HG03575 (cell line): ENCODE results near the gene SPTLC3.

Experiments used
- ATAC-seq: cut with Tn5 transposase; IDR thresholded peaks from one replicate; pipeline ENCODE4 v1.9.1; 2021; ENCODE audit not compliant: unreplicated experiment, insufficient number of reproducible peaks, low FRiP score; ENCODE audit errors: extremely low read depth

The SPTLC3 gene

DNA sequence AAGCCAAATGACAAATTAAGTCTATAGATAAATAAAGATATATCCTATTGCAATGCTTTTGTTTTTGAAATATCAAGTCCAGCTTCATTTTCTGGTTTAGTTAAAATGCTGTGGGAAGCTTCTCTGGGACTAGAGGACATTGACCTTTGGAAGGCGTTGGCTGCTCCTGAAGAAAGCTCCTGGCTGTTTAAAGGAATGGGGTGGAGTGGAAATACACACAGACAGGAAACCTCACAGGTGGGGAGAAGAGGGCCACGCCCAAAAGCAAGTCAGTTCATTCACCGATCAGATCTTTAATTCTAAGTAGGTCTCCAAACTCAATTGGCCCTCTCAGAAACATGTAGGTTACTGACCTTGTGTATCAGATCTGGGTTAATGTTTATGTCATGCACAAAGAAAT, 59.6 kb downstream of the SPTLC3 start:
- ATAC-seq, result no peak

DNA sequence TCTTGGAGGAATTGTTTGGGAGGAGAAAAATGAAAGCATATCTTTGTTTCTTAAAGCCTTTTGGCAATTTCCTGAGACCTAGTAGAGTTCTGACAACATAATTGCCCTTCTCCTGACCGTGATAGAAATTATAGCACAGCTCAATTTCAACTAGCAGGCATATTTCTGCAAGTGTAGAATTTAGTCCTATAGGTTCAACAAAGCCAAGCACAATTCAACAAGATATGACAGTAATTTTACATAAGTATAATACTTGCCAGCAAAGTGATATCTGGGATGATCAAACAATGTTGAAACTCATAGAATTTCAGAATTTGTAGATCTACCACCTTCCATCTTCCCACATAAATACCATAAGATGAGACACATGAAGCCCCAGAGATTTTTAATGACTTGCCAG, 73.1 kb downstream of the SPTLC3 start:
- ATAC-seq, result no peak

DNA sequence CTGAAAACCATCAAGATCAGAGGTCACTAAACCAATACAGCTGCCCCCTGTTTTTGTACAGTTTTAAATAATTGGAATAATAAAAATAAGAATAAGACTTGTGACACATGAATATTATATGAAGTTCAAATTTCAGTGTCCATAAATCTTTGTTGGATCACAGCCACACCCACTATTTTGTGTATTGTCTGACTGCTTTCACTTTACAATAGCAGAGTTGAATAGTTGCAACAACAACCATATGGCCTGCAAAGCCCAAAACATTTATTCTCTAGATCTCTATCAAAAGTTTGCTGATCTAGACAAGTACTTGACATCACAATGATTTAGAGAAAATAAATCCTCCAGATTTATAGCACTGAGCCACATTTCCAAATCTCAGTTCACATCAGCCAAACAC, 73.6 kb downstream of the SPTLC3 start:
- ATAC-seq, result no peak

DNA sequence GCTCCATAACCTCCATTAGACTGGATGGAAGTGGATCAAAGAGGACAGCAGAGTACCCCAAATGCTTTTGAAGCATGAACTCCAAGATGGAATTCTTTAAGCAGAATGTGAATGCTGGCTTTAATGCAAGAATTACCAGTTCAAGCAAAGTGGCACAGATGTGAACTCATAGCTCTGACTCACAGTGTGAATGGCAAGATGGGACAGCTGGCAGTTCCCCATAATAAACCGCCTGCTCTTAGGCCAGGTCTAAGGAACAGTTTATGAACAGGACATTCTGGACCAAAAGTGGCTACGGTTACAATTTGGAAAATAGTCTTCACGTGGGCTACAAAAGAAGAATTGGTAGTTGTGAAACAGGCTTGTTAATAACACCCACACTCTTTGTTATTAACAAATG, 76.5 kb downstream of the SPTLC3 start:
- no peak for ATAC-seq

DNA sequence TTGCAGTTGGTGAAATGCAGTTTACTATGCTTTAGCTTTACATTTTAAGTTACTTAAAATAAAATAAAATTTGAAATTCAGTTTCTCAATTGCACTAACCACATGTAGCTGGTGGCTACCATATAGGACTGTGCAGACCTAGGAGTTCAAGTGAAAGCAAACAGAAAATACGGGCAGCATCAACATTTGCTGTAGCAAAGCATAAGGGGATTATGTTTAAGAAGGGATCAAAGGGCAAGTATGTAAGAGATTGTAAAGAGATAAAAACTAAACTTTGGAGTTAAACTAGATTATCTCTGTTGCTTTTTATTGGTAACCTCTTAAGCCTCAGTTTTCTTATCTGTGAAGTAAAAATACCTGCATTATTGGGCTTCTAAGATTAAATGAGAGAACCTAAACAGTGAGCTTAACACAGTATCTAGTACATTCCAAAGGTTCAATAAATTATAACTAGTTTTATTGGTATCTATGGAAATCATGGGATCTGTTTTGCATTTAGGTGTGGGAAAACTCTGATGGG, 81.2 kb downstream of the SPTLC3 start:
- no peak for ATAC-seq

DNA sequence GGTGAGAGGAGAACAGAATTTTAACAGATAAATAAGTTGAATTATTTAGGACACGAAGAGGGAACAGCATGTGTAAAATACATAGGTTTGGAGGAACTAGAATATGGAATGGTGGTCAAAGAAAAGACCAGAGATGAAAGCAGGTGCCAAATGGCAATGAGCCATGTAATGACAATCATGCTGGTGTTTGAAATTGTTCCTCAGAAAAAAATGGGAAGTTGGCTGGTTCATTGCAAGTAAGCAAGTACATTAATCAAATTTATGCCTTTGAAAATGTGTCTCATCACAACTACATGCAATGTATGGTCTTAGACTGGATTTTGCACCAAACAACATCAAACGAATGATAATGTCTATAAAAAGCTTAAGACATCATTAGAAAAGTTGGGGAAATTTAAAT, 83.3 kb downstream of the SPTLC3 start:
- no peak for ATAC-seq

DNA sequence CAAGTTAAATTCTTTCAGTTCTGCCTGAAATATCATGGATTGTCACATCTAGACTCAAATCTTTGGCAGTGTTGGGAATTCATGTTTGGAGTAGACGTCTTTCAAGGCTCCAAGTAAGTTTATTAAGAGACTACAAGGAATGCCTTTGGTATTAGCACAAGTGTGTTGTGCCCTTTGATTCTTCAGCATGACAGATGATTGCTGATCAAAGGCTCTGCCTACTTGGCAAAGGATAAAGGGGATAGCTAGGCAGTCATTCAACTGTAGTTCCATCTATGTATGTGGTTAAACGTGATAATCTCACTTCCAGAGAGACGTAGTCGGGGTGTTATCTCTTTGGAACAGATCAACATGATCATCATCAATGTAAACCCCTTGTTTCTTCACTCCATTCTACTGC, 86.2 kb downstream of the SPTLC3 start:
- no peak for ATAC-seq

DNA sequence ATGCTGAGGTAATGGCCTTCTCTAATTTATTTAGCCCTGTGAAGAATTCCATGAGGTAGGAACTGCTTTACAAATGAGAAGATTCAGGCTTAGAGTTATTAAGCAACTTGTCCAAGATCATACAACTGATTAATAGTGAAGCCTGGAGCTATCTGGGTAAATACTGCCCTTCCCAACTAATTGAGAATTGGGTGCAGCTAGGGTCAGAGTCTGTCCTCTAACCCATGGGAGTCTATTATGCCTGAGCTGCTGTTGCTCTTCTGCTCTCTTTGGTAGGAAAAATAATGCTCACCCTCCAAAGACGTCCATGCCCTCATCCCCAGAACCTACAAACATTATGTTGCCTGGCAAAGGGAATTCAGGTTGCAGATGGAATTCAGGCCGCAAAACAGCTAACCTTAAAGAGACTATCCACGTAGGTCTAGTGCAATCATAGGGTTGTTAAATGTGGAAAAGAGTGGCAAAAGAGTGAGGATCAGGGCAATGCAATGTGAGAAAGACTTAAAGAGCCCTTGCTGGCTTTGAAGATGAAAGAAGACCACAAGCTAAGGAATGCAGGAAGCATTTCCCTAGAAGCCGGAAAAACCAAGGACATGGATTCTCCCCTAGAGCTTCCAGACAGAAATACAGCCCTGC, 90.1 kb downstream of the SPTLC3 start:
- no peak for ATAC-seq

DNA sequence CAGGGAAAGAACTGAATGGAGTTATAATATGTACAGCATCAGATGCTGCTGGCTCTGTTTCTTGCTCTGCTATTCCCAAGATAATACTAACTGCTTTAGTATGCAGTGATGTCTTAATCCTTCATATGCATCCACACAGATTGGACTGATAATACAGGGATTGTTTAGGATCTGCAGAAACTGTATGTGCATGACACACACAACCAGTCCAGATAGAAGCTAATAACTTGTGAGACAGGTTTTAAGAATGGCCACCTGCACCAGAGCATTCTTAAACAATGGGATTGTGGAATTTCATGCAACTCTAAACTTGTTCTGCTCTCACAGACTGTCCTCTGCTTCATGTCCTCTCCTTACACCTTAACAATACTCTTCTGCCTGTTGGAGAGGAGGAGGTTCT, 90.9 kb downstream of the SPTLC3 start:
- no peak for ATAC-seq

DNA sequence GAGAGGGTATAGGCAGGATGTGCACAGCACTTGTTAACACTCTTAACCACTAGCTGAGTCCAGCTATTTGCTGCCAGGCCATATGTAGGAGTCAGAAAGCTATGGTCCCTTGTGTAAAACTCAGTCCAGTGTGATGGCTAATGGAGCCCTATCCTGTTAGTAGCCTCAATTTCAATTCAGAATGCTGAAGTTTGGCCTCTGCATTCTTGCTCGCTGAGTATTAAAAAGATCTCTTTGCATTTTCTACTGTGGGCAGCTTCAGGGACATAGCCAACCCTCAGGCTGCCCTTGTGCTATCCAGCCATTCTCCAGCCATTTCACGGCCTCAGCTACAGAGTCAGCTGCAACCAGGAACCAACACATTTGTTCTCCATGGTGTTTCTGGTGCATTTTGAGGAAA, 92.5 kb downstream of the SPTLC3 start:
- ATAC-seq, result no peak

DNA sequence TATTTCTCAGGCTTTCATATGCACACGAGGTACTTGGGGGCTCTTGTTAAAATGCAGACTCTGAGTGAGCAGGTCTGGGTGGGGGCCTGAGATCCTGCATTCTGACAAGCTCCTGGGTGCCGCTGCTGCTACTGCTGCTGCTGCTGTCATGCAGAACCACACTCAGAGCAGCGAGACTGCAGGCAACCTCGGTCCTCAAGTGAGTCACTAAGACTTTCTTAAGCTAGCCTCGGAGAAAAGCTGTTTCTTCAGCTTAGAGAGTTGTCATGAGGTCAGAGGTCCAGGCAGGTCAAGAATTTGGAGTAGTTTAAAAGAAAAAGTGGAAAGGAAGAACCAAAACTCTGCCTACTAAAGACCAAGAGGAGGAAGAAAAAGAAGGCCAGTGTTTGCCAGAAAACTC, 92.9 kb downstream of the SPTLC3 start:
- no peak for ATAC-seq

DNA sequence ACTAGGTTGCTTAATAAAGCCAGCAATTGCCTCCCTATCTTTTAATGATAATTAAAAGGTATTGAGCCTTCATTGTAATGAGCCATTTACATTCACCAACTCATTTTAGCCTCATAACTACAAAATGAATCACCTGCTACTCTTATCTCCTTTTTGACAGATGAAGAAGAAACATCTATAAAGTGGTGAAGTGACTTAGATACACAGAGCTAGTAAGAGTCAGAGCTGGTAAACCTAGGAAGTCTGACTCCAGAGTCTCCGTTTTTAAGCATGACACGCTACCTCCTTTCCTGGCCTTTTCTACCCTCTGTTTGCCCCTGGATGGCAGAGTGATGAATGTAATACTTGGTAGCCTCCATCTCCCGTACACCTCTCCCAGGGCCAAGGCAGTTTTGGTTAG, 93.5 kb downstream of the SPTLC3 start:
- no peak for ATAC-seq

DNA sequence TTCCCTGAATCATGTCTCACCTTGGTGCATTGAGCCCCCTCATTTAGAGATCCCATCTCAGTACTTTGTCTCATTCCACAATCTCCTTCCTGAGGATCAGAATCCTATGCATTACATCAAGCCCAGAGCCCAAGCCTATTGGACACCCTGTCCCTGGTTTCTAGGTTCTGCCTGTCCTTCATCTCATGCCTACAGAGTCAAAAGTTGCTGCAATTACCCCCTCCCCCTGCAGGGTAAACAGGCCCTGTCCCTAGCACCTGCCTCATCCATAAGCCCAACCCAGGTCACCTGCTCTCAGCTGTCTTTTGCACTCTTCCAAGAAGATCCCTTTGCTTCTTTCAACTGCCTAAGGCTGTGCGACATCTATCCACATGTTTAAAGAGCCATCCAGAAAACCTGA, 93.9 kb downstream of the SPTLC3 start:
- no peak for ATAC-seq

DNA sequence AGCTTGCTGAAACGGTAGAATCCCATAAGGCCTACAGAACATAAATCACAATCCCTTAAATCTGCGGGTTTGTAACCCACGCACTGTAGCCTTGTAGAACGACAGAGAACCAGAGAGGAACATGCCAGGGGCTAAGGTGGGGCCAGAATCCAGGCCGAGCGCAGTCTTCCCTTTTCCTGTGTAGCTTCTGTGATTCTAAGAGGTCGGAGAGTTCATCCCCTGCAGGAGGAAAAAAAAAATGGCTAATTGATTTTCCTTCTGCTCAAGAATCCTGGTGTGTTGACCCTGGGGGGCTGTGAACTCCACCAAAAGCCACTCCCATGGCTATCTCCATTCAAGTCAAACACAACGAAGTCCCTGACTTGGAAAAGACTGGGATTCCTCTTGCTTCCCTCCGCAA, 96.3 kb downstream of the SPTLC3 start:
- ATAC-seq, result no peak

DNA sequence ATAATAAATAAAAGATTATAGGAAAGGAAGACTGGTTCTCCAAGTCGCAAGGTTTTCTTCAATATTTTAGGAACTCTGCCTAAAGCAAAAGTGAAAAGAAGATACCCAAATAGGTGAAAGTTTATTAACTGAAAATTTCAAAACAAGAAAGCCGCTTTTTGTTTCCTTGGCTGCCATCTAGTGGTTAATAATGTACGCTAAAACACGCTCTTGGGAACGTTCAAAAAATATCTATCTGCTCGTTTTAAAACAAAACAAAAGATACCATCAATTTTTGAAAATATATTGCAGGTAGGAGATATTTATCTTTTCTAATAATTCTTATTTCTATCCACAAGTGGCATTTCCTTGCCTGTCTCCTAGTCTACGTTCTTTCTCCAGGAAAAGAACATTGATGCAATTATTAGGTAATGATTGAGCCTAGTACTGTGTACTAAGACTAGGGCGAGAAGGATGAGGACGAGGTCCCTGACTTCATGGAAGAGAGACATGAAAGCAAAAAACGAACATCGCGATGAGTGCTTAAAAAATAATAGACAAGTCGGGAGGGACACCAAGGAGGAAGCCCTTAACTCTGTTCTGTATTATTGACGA, 97.2 kb downstream of the SPTLC3 start:
- ATAC-seq, result no peak

DNA sequence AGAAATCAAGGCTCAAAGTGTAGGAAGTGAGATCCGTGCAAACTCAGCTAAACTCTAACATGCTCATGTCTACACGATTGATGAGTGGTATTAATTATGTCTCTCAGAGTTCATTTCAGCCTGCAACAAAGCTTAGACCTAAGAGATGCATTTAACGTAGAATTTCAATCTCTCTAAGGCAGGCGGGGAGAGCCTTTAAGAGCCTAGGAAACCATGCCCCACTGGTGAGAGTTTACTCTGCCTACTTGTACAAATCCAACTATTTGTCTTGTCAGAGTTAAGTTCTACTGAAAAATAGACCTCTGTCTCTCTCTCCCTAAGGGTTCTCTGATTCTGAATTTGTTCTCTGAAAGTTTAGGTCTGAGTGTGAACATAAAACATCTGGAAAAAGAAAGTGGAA, 100.9 kb downstream of the SPTLC3 start:
- ATAC-seq, result no peak

DNA sequence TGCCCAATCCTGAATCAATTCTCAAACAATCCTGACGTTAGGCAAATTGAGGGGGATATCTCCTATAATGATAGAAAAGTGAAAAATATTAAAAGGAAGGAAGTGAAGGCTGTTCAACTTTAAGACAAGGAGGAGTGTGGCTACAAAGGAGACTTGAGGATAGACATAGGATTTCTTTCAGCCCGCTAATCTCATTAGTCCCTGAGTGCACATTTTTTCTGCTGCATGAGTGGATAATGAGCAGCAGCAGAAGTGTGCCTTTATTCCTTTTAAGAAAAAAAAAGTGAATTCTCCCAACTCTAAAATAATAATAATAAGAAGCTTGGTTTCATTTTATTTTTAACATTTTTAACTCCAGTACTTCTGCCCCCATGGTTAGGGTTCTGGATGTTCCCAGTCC, 102.0 kb downstream of the SPTLC3 start:
- no peak for ATAC-seq

DNA sequence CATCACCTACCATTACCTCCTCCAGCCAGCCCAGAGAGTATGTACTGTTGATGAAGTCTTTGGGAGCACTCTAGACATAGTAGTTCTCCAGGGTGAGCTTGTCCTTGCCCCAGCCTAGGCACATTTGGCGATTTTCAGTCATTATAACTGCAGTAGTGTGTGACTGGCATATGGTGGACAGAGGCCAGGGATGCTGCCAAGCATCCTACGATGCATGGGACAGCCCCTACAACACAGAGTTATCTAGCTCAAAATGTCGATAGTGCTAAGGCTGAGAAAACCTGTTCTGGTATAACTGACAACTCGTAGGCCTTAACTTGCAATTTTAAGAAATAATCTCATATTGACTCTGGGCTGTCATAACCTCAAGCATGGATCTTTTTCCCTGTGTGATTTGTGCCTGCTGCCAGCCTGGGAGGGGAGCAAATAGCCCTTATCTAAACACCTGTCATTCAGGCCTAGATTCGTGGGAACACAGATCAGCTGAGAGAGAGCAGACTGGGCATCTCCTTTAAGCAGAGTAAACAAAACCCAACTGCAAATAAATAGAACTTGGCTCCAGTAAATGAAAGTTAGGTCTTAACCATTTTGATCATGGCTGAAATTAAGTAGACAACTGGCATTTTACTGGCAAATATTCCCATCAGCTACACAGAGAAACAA, 102.6 kb downstream of the SPTLC3 start:
- no peak for ATAC-seq

DNA sequence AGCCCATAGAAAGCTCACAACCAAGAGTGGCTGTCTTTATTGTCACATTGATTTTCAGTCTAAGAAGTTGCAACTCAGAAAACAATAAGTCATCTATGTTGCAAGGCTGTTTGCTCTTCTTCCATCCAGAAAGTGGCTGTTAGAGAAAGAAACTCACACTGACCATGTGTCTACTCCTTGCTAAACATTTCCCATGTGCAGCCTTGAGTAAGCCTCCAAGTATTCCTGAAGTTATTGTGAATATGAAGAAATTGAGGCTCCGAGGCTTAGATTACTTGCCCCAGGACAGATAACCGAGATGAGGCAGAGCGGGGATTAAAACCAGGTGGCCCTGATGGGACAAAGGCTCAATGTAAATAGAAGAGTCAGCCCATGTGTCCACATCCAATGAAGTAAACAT, 105.0 kb downstream of the SPTLC3 start:
- no peak for ATAC-seq

DNA sequence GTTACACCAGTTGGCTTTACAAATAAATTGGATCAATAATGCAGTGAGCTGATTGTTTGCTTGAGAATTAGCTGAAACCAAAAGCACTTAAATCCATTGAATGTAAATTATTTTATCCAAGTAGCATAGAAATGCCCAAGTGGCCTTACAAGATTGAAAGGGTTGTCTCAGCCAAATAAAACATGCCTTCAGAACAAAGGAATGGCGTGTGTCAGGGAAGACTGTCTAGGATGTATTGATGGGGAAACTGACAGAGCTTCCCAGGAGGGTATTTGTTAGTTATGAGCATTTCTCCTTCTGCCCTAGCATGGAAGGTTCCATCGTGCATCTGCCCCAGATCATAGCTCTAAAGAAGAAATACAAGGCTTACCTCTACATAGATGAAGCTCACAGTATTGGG, 108.4 kb downstream of the SPTLC3 start:
- no peak for ATAC-seq

DNA sequence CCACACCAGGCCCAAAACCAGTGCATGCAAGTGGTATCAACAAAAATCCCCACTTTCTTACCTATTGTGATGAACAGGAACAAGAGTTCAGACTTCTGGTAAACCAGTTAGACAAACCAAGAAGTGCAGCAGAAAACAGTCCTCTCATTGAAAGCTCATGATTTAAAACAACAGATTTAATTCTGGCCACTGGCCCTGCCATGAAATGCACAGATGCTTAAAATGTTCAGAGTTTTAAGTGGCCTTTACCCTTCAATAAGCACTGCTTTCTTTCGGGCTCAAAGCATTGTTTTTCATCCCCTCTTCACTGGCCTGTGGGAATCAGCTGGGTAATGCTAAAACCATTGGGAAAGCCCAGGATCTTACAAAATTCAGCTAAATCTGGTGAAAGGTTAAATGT, 109.9 kb downstream of the SPTLC3 start:
- ATAC-seq, result no peak
